ENCODE data around the gene VEZF1.
A peak's percentile ranks its signal among the peaks of the same experiment; 100 is the strongest.

The VEZF1 gene

DNA sequence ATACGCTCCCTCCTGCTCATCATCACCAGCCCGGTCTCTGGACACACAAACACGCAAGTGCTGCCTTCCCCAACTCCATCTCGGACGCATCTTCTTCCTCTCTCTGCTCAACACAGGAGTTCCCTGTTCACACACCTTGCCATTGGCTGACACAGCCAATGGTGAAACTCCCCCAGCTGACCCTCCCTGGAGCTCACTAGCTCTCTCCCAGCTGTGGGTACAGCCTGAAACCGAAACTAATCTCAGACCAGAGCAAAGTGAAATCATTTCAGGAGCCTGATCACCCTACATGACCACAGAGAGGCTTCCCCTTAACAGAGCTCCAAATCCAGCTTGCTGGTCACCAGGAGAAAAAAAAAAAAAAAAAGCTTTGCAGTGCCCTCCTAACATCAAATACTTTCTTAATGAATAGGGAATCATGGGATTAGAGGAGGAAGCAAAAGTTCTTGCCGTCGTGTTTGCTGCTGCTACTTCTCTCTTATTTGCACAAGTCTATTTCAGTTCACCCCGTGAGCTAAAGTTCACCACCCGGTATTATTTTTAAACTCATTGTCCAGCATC, 41.2 kb downstream of the VEZF1 start:
- peak; percentile 58 for DNase-seq (ENCODE audit: insufficient read length, low spot score)
- no peak for FAIRE-seq
- TF ChIP-seq POLR2A (IDR thresholded peaks at IDR 0.05; ENCODE audit: low read depth, low read length): no peak

DNA sequence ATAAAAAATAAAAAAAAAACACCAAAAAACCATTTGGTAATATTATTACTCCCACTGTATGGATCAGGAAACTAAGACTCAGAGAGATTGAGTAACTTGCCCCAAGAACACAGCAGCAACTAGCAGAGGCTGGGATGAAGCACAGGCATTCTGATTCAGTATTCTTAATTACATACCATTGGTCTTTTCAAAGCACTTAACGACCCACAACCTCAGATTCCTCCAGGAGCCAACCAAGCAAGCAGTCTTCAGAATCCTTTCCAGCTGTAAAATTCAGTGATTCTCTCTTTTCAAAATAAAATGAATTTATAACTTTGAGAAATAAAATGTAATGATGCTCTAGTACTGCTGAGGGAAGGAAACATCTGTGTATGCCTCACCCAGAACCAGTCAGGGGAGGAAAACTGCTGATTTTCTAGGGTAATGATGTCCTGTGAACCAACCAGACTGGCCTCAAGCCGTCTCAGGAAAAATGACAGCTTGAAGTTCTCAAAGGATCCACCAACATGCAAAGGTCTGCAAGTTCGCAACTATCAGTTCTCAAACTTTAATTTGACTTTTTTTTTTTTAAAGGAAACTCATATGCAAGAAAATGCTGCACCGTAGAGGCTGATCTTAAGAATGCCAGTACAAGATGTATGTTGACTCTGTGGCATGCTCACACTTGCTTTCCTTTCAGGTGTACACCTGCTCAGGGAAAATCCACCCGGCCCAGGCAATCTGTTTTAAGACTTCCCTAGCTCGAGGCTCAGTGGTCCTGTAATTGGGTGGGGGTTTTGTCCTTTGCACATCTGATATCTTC, 41.9 kb downstream of the VEZF1 start:
- DNase-seq (ENCODE audit: insufficient read length, low spot score) (no peak), FAIRE-seq (no peak)
- no peak for TF ChIP-seq POLR2A (IDR thresholded peaks at IDR 0.05; ENCODE audit: low read depth, low read length)

DNA sequence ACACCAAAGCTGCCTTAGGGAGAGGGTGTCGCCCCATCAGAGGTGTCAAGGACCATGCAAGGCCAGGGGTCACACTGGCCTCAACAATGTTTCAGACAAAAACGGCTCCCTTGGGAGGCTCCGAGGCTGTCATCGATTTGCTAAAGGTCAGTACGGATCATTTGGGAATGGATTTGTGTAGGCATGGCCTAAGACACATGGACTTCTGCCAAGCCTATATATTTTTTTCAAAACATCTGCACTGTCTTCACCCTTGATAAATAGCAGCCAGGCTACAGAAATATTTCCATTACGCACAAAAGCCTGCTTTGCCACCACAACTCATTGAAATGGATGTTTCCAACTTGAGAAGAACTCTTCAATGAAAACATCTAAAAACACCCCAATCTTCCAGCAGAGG, 43.1 kb downstream of the VEZF1 start:
- TF ChIP-seq POLR2A (IDR thresholded peaks at IDR 0.05; ENCODE audit: low read depth, low read length): no peak
- DNase-seq (ENCODE audit: insufficient read length, low spot score): no peak

DNA sequence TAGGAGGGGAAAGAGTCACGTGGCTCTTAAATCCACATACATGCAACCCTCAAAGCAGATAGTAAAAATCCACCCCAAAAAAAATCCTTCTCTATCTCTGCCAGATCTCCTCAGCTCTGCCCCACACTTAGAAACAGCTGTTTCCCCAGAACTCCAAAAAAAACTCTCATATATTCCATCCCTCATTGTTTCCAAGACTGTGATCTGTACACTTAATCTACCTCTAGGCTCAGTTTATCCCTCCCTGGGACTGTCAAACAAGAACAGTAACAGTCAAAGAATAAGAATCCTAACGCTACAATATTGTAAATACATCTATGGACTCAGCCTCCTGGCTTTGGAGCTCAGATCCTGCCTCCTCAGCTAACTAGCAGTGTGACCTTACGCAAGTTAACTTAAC, 44.4 kb downstream of the VEZF1 start:
- FAIRE-seq (no peak), DNase-seq (ENCODE audit: insufficient read length, low spot score) (no peak)
- no peak for TF ChIP-seq POLR2A (IDR thresholded peaks at IDR 0.05; ENCODE audit: low read depth, low read length)

More for the DNA sequence above, 43.1 kb downstream of the VEZF1 start:
- FAIRE-seq: no peak

DNA sequence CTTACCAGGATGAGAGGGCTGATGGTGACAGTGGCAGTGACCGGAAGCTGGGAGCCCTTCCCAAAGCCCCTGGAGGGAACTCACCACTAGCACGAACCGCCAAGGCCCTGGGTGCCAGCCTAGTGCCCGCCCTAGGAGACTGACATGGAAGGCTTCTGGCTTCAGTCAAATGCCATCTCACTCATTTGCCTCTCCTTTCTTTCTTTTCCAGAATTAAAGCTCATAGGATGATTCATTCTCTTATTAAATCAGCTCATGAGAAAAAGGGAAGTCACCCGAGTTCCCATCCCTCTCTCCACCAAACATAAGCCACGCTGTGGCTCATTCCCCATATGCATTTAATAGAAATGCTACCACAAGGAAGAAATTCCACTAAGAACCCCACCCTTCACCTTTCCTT, 44.9 kb downstream of the VEZF1 start:
- FAIRE-seq: no peak
- DNase-seq (ENCODE audit: insufficient read length, low spot score): no peak
- TF ChIP-seq POLR2A (IDR thresholded peaks at IDR 0.05; ENCODE audit: low read depth, low read length): no peak

DNA sequence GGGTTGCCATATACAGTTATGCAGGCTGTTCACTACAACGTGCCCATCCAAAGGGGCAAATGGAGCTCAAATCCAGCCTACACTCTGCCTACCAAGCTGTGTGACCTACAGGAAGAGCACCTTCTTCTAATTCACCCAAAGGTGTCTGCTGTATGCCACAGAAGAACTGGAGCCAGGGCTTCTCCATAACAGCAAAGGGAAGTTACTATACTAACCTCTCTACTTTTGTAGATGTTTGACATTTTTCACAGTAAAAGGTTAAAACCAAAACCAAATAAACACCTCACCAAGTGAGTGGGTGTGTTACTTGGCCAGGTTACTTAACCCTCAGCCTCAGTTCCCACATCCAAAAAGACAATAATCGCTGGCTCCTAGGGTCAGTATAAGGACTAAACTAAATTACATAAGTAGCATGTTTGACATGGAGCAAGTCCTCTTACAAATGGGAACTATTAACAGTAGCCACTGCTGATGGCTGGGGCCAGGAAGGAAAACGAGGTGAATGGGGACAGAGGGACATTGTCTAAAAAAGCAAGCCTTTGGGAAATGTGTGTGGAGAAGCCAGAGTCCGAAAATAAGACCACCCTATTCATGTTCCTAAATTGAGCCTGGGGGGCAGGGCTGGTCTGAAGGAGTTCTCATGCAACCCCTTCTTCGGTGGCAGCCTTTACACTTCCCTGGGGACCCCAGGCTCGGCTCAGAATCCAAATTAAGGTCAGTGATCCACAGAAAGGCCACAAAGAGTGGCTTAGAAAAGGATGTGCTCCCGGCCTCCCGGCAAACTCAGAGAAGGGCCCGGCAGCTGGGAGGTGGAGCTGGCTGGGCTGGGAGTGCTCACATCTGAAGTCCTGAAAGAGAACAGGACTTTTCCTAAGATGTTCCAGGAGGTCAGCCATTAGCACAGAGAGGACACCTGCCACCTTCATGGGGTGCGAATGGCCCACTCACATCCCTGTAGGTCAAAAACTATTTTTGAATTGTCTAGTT, 46.4 kb downstream of the VEZF1 start:
- TF ChIP-seq POLR2A (IDR thresholded peaks at IDR 0.05; ENCODE audit: low read depth, low read length): no peak
- FAIRE-seq: no peak

DNA sequence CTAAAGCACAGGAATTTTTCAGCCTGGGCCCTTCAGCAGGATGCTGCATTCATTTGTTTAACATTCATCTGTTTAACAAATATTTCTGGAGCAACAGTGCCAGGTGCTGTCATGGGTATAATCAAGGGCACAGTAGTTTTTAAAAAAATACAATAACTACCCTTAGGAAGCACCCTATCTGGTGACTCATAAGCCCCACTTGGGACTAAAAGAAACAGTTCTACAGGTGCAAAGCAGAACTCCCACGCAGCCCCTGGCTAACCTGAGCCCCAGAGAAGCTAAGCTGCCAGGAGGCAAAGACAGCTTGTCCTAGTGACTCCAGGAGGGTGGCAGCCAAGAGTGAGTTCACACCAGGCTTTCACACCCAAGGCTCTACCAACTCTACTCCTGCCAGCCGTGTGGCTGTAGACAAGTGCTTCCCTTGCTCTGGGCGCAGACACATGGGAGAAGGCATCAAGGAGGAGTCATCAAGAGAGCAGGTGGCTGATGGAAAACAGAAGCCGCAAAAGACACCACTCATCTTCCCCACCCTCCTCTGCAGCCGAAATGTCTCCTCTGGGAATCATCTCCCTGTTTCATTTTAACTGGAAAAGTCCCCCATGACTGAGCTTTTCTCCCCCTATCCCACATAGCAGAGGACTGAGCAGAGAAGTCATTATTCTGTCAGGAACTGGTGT, 47.3 kb downstream of the VEZF1 start:
- FAIRE-seq (no peak), DNase-seq (ENCODE audit: insufficient read length, low spot score) (no peak)
- no peak for TF ChIP-seq POLR2A (IDR thresholded peaks at IDR 0.05; ENCODE audit: low read depth, low read length)

More for the DNA sequence above, 46.4 kb downstream of the VEZF1 start:
- DNase-seq (ENCODE audit: insufficient read length, low spot score): no peak

DNA sequence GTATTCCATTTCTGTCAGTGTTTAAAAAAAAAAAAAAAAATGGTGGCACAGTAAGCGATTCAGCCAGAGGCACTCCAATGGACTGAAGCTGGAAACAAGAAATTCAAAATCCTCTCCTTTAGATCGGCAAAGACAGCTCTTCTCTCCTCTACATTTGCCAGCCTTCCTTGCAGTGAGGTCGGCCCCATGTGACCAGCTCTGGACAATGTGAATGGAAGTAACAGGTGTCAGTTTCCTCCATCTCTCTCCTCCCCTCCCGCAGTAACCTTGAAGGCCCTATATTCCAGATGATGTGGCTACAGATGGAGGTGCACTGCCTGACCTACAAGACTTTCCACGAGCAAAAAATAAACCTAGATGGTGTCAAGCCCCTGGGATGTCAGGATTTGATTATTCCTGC, 47.8 kb downstream of the VEZF1 start:
- TF ChIP-seq POLR2A (IDR thresholded peaks at IDR 0.05; ENCODE audit: low read depth, low read length): no peak
- no peak for DNase-seq (ENCODE audit: insufficient read length, low spot score)
- no peak for FAIRE-seq

DNA sequence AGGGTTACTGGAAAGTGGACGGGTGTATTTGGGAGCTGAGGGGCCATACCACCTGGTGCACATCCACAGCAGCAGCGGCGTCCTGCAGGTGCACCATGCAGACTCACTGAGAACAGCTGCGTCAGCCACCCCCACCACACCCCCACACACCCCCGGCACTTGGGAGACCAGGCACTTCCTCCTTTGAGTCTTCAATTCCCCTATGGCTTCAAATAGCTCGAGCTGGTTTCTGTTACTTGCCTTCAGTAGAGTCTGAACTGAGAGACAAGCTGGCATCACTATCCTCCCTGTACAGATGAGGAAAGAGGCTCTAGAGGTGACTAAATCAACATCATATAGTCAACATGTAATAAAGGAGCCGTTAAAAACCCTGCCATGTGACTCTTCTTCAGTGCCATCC, 48.3 kb downstream of the VEZF1 start:
- DNase-seq (ENCODE audit: insufficient read length, low spot score) (no peak), FAIRE-seq (no peak)
- no peak for TF ChIP-seq POLR2A (IDR thresholded peaks at IDR 0.05; ENCODE audit: low read depth, low read length)

DNA sequence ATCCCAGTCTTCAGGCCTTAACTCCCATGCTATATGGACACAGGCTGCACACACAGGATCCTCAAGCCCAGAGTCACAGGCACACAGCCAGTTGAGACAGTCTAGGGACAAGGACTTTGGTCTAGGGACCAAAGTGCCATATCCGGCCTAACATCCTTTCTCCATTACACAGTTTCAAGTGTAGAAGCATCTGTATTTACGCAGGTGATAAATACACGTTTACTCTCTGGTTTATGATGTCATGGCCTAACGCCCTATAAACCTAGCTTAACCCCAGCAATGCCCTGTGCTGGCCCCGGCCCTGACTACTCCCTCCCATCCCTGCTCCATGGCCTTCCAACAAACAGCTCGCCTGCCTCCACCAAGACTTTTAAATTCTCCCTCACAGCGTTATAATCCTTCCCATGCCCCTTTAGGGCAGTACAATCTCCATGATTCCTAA, 50.0 kb downstream of the VEZF1 start:
- FAIRE-seq: no peak
- TF ChIP-seq POLR2A (IDR thresholded peaks at IDR 0.05; ENCODE audit: low read depth, low read length): no peak
- DNase-seq (ENCODE audit: insufficient read length, low spot score): no peak

DNA sequence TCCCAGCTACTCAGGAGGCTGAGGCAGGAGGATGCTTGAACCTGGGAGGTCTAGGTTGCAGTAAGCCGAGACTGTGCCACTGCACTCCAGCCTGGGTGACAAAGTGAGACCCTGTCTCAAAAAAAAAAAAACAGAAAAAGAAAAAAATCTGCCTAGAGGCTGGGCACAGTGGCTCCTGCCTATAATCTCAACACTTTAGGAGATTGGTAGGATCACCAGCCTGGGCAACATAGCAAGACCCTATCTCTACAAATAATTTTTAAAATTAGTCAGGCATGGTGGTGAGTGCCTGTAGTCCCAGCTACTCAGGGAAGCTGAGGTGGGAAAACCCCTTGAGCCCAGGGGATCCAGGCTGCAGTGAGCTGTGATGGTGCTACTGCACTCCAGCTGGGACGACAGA, 50.6 kb downstream of the VEZF1 start:
- FAIRE-seq (no peak), DNase-seq (ENCODE audit: insufficient read length, low spot score) (no peak)
- no peak for TF ChIP-seq POLR2A (IDR thresholded peaks at IDR 0.05; ENCODE audit: low read depth, low read length)

DNA sequence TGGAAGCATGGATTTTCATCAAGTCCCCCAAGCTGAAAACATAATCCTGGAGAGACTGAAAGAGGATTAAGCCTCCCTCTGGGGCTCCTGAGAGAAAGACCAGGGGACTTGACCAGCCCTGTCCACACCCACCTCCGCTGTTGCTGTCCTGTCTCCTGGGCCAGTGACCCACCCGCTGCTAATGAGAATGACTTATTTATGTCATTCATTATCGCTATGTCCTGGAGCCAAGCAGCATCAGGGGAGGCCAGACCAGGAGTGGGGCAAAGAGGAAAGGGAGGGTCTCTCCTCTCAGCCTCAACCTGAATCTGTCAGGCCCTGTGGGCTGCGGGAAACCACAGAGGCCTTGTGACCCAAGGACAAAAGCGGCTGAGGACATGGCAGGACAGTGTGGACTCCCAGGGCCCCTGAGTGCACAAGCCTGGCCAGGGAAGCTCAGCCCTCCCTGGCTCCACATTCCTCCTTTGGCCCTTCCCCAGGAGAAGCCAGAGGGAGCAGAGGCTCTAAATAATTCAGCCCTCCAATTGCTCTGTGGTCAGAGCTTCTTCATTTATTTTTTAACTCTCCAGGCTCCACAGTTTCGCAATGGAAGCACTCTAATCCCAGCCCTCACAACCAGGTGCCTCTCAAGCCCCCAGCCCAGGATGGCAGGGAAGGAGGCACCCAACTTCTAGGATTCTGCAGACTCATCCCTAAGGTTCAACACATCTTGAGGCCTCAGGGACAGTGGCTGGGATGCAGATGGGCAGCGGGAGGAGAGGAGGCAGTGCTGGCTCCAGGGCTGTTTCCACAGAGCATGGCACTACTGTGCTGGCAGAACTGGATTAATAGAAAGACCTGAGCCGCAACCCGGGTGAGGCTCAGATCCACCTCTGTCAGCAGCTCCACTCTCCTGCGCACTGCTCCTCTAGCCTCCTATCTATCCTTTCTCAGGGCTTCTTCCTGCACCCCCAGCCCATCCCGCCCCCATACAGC, 51.9 kb downstream of the VEZF1 start:
- TF ChIP-seq POLR2A (IDR thresholded peaks at IDR 0.05; ENCODE audit: low read depth, low read length): no peak
- FAIRE-seq (no peak), DNase-seq (ENCODE audit: insufficient read length, low spot score) (no peak)

Measured in H54 (cell line).